Activated naive CD4-positive, alpha-beta T cell (primary cell): Measurements from ENCODE around the gene VAC14.

Experiments used
- DNase-seq, 4 experiments: peaks; one replicate each; lab custom pipeline; 2025; lab: John Stamatoyannopoulos, UW

Gene VAC14

DNA sequence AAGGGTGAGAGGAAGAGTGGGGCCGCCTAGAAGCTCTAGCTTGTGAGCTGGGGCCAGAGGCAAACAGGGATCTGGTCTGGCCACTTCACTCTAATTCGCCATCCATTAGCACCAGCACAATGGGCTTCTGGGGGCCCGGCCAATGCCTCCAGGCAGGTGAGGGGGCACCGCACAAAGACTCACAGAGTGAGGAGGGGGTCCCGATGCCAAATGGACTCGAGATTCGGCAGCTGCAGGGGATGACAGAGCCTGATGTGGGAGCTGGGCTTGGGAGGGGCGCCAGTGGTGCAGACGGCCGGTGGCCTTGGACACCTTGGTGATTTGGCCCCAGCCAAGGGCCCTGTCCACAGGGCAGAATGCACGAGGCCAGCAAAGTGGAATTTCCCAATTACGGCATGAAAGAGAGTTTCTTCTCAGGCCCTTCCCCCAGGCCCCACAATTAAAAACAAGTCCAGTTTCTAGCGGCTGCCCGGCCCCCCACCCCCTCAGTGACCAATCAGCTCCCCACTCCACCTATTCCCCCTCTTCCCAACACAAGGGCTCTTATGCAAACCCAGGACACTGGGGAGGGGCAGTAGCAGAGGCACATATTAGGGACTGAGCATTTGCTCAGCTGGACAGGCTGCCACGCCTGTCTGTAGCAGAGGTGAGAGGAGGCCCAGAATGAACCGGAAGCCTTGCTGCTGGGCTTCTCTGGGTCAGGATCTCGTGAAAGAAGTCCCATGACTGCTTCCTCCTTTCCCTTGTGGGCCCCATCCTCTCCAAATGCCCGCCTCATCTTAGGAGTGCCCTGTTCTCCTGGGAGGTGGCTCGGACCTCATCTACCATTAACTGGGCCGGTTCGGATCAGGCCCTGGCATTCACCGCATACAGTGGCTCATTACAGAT is 75.7 kb downstream of the VAC14 start:
- no peak for DNase-seq

DNA sequence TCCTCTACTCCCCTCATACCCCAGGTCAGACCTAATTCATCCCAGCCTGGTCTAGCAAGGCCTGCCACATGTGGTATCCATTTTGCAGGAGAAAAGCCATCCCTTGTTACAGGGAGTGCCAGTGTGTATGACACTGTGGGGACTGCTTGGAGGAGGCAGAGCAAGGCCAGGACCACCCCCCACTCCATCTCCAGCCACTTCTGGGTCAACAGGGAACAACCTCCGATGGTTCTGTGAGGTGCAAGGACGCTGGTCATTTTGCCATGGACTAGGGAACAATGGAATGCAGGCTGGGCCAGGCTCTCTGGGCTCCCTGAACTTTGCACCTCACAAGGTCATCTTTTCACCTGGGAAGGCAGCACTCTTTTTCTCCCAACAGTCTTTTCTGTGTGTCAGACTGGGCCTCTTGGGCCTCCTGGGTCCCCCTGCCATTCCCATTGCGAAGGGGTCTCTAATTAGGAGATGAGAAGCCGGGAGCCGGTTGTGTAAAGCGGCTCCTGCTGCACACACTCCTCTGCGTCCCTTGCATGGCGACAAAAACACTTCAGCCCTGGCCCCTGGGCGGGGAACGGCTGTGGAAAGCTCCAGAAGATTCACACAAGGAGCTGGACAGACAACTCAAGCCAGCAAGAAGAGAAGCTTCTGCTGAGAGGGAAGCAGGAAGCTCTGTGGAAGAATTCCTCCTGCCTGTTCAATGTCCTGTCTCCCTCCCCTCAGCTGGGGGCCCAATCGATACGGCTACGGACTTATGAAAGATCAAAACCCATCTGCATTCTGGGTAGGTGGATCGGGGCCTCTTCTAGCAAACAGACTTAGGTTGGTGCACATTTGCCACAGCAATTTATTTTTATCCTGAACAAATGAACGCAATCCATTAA is 76.6 kb downstream of the VAC14 start:
- DNase-seq: no peak

GRCh38 chr16:70723740-70724145 is 77.2 kb downstream of the VAC14 start:
- no peak for DNase-seq

- no peak for DNase-seq
Measured at GRCh38 chr16:70721202-70721963, 79.6 kb downstream of the VAC14 start.

- DNase-seq: no peak
Measured at GRCh38 chr16:70720425-70721201, 80.3 kb downstream of the VAC14 start.

DNA sequence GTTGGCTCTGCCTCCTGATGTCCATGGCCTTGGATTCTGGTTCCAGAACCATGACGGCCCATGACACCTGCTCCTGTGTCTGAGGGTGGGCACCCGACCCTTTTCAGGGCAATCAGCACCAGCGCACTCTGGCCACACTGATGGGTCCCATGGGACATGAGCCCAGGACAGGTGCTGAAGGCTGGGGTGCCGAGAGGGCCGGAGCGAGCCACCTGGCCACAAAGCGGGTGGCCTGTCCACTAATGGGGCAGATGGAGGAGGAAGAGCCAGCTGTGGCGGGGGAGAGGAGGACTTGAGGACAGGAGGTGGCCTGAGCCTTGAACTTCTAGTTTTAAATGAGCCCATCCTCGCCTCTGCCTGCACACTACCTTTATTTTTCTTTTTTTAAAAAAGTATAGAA is 83.9 kb downstream of the VAC14 start:
- DNase-seq: no peak

- DNase-seq: no peak
Measured at GRCh38 chr16:70715860-70716357, 85.0 kb downstream of the VAC14 start.

DNA sequence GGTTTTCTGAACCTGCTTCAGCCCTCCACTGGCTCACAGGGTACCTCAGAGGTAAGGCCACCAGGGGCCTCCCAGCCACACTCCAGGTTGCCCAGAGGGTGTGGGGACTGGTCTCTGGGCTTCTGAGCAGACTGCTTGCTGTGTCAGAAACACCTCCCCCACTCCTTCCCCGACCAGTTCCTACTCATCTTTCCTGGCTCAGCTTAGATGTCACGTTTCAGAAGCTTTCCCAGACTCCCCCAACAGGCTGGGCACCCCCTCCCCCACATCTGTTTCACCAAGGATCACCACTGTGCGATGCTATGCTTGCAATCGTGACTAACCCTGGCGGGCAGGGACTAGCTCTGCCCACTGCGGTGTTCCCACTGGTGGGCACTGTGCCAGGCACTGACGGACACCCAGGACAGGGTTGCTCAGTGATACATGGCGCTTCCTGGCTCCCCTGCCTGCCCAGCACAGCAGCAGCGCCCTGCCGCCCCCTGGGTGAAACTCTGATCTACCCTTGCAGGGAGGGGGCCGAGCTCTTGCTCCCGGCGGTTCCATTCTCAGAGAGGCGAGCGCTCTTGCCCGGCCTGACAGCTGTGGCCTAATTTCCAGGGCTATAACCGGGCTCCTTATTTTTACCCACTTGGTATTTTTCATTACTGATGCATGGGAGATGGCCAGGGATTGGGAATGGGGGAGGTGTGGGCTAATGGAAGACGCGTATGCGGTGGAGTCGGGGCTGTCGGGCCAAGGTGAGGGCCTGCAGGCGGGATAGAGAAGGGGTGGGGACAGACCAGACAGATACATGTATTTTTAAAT is 85.7 kb downstream of the VAC14 start:
- DNase-seq: no peak

GRCh38 chr16:70714581-70715054 is 86.3 kb downstream of the VAC14 start:
- no peak for DNase-seq

- DNase-seq: no peak
Measured at GRCh38 chr16:70713824-70714223, 87.1 kb downstream of the VAC14 start.

DNA sequence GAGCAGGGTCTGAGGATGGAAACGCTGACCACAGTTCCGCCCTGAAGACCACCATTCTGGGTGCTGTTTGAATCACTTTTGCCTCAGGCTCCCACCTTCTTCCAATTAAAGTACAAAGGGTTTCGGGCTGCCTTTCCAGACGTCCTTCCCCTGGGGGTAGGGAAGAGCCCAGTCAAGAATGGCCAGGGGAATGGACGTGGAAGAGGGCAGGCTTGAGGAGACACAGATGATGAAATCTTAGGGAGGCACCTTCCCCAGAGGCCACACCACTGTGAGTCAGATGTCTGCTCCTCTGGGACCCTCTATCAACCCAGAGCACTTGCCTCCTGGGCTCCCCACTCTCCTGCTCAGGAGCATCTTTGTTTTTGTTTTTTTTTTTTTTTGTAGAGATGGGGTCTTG is 87.6 kb downstream of the VAC14 start:
- DNase-seq: no peak

DNA sequence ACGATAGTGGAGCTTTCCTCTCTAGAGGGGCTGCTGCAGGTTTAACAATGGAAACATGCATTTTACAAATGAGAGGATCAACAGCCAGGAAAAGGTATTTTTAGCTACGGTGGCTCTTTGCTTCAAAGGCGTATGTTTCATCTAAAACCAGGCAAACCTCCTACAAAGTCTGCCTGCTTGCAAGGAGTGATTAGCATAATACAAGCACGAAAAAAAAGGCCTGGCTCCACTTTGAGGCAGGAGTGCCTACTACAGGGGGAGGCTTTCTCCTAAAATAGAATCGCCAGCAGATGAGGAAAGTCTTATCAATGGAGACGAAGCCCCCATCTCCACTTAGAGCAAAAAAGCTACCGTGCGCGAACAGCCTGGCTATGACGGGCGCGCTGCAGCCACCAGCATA is 88.0 kb downstream of the VAC14 start:
- DNase-seq: no peak

DNA sequence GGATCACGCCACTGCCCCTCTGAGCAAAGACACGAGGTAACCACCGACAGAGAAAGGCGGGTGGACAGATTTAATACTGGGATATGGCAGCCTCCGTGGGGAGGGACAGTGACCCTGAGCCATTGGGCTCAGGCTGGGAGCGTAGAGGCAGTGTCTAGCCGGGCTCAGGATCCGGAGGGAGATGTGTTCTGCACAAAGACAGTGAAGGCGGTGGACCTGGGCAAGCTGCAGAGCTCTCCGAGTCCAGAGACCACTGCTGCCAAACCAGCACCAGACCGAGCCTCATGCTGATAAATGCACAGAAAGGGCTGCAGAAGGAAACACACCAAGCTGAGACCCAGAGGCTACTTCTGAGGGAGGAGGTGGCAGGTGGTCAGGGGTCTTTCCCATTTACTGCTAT is 88.6 kb downstream of the VAC14 start:
- no peak for DNase-seq

DNA sequence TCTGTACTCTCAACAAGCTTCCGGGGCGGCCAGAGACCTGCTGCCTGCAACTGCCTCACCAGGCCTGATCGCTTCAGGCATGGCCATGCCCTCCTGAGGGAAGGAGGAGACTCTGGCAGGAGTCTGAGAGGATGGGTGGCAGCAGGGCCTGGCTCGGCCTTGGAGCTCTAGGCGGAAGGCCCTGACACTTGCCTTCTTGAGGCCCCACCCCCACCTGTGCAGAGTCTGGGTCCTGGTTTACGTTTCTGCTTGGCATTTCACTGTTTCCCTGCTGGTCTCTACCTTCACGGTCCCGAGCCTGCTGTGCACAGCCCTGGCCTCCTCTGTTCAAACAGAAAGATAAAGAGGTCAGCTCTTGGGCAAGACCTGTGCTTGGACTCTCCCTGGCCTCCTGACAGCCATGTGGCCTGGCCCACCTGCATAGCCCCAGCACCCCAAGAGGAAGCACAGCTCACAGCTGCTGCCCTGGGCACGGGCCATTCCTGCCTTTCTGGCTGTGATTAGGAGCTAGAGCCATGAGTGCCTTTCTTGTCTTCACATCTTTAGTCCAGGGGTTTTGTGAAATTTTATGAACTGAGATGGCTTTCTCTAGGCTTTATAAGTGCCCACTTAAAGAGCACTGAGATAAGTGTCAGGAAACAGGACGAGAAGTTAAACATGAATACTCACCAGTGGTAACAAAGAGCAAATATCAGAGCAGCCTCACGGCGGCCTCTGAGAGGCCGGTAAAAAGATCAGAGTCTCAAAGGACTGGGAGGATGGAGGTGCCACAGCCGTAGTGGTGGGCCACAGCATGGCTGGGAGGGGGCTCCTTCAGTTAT is 89.5 kb downstream of the VAC14 start:
- no peak for DNase-seq

DNA sequence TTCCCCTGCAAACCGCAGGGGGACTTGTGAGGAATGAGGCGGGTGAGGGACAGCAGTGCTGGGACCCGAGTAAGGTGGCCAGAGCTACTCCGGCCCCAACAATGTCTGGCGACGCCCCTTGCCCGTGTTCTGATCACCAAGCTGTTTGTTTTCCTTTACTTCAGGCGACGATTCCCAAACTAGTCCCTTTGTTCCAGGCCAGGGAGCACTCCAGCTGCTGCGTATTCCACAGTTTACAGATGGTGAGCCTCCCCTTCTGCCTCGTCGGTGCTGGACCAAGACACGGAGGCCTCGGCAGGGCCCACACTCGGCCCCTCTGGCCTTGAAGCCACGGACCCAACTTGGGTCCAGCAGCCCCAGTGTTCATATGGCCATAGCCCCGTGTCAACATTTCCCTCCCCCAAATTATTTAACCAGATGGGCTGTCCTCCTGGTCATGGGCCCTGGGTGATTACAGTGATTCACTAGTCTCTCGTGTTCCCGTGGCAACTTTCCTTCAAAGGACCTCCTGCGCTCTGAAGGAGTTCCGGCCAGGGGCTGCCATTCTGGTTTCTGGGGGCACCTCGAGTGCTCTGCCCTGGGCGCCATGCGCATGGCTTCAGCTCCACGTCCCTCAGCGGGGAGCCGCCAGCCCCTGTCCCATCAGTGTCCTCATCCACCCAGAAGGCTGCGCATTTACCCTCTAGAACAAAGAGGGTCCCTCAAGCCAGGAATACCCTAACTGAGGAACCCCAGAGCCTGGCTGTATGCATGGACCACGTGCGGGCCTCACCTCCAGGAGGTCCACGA is 90.3 kb downstream of the VAC14 start:
- DNase-seq: no peak

- no peak for DNase-seq
Measured at GRCh38 chr16:70709942-70710341, 91.0 kb downstream of the VAC14 start.

DNA sequence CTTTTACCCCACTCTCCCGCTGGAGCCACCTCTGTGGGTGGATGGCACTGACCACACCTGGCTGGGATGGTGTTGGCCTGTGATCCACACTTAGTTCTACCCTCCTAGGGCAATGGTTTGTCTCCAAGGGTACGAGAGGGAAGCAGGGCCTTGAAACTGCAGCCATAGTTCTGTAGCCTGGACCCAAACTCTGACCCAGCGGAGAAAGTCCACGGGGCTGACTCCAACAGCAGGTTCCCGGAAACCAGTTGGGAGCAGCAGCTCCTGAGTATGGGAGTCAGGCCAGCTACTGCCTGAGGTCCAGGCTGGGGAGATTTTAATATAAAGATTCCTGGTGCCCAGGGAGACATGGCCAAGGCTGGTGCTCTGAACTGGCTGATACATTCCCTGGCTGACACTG is 91.5 kb downstream of the VAC14 start:
- DNase-seq: no peak

DNA sequence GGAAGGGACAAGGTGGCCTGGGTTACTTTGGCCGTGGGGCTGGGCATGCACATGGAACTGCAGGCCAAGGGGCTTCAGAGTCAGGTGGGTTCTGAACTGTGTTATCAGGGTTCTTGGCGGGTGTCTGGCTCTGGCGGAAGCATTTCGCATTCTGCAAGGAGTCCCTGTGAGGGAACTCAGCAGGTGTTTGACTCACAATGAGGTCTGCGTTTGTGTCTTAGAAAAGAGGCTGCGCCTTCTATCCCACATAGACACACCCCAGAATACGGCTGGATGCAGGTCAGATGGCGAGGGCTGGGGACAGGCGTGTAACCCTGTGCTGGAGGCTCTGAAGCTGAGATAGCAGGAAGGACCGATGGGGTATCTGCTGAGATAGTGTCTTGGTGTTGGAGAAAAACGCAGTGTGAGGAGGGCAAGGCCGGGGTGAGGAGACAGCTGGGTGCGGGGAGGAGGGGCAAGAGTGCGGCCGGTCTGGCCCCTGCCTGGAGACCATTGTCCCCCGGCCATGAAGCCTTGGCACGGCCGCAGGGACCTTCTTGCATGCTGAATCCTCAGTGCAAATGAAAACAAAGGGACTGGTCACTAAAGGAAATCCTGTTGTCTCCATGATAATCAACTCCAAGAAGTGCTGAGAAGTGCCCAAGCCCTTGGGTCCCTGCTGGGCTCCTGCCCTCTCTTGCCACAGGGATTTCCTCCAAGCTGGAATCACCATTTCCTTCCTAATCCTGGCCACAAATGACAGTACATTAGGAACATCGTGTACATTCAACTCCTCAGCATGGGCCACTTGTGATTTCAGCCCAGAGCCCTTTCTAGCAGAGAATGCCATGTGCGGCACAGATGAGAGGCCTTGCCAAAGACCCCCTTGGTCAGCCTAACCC is 92.4 kb downstream of the VAC14 start:
- DNase-seq: no peak
